Iris pigment epithelial cell (primary cell): Measurements from ENCODE around the gene TBC1D10A.
"Not testable (repeated sequence)": the region's sequence is repeated elsewhere in the genome, so short reads cannot be mapped to it uniquely, and the experiment has no call there.

Experiments used
- DNase-seq: peaks from one replicate; pipeline ENCODE4 v3.0.0-alpha.2; 2011; ENCODE audit warnings: low read depth

TBC1D10A gene

DNA sequence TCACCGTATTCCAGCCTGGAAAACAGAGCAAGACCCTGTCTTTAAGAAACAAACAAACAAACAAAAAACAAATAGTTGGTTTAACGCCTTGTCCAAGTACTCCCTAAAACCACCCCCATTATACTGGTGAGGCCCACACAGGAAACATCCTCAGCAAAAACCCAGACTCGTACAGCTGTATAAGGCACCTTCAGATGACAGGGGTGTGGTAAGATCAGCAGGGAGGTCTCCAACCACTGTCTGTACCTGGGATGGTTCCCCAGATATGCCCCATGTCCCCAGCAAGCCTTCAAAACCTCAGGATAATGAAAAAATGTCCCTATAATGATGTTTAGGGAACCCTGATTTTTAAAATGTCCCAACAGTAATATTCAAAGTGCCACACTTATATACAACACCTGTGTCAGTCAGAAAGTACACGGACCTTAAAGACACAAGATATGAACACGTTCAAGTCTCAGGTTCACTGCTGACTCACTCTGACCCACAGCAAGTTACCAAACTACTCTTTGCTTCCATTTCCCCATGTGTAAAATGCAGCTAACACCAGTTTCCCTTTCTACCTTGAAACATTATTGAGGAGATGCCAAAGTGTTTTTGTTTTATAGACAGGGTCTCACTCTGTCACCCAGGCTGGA lies 20.6 kb upstream of the TBC1D10A start:
- DNase-seq: peak; percentile 30

DNA sequence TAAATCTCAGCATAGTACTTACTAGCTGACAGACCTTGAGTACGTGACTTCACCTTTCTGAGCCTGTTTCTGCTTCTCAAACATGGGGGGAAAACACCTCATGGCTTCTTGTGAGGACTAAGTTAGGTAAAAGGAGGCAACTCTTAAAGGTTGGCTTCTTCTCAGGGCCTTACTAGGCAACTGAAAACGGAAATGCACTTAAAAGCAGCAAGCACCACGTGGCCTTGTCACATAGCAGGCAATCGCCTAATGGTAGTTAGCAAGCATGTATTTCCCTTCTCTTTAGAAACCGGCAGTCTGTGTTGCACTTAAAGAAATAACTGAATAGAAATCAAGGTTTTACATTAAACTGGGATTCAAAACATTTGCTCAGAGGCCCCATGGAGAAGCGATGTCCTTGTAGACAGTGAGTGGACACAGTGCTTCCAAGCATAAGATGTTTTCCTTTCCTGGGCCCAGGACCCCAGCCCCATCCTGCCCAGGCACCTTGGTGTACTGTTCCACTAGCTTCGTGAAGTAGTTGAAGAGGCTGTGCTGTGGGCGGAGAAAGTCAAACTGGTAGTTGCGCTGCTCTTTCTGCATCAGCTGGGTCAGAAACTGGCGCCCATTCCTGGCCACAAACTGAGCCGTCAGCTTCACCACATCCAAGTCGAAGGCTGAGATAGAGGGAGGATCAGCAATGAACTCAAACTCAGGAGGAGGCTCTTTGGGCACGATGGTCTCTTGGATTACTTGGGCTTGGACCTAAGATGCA lies 17.9 kb upstream of the TBC1D10A start:
- DNase-seq: no peak

DNA sequence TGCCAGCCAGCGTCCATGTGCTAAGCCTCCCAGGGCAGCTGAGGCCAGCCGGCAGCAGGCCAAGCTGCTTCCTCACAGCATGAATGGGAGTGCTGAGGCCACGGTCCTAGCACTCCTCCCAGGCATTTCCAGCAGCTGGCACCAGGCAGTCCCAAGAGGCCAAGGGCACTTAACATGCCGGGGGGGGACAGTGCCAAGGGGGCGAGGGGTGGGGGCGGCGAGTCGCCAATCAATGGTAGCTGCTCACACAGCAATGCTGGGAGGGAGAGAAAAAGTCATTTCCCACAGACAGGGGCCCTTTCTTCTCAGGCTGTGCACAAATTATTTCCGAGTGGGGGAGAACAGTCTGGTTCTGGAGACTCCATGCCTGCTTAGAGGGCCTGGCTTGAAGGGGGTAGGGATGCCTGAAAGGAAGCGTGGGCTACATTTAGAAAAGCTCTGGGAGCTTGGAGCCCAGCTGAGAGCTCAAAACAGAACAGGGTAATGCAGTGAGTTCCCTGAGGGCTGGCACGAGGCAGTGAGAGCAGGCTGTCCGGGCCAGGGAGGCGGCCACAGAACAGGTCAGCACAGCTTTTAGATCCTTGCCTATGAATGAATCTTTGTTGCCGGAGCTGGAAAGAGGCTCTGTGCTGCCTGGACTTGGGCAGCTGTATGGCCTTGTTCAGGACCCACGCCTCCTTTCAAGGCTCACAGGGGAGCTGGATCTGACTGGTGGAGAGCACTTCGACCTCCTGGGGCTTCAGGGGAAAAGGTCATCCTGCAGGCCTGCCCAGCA lies 14.4 kb upstream of the TBC1D10A start:
- no peak for DNase-seq

DNA sequence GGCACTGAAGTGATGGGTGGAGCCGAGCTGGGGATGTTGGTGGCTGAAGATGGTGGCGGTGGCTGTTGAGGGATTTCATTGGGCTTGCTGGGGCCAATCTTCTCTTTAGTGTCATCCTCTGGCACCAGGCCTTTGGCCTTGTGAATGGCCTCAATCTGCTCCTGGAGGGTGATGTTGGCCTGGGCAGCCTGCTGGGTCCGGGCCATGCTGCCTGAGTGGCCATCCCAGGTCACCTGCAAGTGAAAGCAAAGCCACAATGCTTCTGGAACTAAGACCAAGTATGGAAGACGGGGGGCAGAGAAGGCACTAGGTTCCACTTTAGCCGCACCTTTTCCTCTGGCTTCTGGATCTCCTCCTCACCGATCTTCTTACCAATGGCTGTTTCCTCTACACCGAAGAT lies 12.1 kb upstream of the TBC1D10A start:
- no peak for DNase-seq

DNA sequence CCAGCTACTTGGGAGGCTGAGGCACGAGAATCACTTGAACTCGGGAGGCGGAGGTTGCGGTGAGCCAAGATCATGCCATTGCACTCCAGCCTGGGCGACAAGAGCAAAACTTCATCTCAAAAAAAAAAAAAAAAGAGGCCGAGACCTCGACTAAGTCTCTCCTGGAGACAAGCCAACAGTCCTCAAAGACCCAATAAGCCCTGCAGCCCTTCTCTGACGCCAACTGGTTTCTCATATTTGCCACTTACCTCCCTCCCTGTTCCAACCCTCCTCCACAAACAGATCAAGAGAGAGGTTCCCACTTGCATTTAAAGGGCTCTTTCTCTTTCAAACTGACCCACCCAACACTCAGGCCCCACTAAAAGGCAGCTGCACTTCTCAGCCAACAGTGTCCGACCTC lies 11.6 kb upstream of the TBC1D10A start:
- DNase-seq: not testable (repeated sequence)

DNA sequence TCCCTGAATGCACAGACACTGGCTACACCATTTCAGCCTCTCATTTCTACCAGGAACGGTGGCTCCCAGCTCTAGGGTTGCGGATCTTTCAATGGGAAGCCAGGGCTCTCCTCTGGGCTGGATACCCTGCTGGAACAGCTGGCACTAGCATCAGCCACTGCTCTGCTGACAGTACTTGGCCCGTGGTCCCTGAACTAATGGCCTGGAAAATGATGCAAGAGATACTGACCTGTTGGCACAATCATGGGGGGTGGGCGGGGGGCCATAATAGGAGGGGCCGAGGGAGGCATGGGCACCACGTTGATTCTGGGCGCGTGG lies 10.7 kb upstream of the TBC1D10A start:
- DNase-seq: no peak

DNA sequence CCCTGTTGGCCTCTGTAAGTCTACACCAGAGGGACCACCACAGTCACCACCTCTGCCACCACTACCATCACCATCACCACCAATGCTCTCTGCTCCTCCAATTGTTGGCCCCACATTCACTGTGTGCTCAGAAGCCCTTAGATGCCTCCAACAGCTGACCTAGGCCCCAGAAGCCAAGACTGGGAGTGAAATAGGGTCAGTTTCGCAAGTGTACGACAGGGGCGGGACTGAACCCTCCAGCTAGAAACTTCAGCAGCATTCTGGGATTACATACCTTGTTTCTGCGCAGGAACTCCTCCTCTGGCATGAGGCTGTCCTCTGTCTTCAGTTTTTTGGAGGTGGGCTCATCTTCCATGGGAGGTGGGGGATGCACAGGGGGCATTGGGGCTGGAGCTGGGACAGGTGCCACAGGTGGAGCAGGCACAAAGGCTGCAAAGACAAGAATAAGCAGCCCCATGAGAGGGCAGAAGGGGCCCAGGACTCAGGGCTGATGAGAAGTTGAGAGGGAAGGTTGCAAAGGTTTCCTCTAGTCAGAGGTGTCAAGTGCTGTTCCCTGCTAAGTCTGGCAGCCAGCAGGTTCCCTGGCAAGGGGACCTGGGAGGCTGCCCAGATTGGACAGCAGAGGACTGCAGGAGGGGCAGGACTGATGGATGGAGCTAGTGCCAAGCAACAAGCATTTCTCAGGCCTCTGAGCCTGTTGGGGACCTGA lies 10.2 kb upstream of the TBC1D10A start:
- no peak for DNase-seq

DNA sequence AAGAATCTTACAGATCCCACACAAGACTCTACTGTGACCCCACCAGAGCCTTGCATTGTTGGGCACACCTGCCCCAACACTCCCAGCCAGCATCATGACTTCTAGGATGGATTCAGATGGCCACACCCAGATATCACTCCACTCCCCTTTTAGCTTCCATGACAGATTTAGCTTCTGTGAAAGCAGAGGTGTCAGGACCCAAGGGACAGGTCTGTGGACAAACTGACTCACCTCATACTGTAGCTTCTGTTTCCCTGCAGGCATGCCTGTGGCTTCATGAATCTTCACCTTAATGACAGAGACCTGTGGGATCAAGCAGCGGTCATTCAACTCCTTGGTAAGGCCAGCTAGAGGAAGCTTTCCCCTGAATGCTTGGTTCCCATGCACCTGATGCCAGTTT lies 8.5 kb upstream of the TBC1D10A start:
- DNase-seq: no peak

DNA sequence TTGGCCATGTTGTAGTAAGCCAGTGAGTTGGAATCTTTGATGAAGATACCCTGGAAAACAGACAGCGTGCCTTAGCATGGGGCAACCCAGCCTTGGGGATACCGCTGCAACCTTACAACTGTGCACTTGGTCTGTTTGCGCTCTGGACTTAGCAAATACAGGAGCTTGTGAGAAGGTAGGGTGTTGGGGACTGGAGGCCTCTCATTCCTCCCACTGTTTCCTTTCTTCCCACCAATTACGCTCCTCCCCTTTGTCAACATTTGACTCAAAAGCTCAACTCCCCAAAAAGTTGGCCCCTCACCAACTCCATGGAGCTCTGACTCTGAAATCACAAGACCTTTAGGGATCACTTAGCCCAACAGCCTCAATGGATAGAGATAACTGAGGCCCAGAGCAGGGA lies 7.9 kb upstream of the TBC1D10A start:
- DNase-seq: no peak

DNA sequence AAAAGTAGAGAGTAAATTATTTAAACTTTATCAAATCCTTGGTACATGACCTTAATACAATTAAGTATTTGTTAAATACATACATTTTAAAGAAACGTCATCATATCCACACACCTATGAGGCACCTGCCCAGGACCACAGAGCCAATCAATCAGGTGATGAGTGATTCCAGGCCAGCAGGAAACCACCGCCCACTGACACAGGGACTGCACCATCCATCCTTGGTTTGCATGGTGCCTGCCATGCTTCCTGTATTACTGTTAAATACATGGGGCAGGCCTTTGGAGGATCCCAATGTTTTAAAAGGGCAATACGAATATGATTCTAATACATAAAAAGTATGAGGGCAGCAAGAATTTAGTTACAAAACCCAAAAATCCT lies 7.0 kb upstream of the TBC1D10A start:
- no peak for DNase-seq

DNA sequence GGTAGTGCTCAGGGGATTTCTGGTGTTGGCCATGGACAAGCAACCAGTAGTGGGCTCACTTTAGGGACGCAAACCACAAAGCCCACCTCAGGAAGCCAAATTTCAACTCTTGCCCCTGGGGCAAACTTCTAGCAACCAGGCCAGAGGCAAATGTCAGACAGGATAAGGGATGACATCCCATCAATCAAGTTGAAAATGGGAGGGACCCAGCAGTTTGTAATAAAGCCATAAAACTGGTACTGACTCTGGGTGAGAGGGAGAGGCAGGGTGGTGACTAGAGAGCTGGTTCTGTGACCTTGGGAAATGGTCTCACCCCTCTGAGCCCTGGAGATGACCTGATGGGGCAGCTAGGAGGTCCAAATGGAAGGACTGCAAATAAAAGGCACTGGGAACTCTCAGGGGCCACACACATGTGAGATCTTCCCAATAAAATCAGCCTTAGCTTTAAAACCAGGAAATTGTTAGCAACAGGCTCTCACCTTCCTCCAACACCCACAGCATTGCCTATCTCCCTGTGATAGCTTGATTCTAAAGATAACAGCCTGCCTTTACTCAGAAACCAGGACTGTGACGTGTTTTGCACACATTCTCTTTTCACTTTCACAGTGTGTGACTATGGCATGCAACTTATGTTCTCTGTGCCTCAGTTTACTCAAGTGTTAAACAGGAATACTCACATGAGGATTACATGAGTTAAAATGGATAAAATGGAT lies 6.4 kb upstream of the TBC1D10A start:
- DNase-seq: no peak

DNA sequence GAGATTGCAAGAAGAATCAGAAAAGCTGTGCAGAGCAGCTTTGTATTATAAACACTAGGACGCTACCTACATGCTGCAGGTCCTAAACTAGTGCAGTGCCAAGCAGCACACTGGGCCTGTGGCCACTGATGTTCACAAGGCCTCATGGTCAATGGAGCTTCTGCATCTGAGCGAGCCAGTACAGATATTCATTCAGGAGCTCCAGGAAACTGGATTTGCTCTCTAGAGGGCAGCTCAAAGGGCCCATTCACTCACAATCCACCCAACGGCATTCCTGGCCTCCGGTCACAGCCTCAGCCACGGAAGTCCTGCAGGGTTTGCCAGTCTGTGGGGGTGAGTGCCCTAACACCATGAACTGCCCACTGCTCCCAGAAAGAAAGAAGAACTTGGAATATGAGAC lies 5.8 kb upstream of the TBC1D10A start:
- DNase-seq: no peak

DNA sequence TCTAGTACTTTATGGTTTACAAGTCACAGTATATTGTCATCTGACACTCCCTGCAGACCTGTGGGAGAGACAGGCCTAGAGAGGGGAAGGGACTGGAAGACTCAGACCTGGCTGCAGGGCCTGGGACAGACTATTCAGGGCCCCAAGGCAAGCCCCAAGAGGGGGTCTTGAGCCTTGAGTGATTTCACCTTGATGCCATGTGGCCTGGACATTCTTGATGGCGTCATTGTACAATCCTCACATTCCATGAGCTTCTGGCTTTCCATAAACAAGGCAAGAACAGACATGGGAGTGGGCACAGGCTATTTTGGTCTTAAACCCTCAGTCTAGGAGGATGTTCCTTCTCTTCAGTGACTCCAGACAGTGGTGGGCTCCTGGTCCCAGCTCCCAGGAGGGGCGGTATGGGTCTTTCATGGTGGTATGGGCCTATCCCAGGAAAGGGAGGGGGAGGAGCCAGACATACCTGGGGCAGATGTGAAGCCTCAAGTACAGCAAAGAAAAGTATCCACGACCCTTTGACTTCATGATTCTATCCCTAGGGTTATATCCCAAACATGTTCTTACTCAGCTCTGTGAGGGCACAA lies 1.8 kb upstream of the TBC1D10A start:
- DNase-seq: no peak

DNA sequence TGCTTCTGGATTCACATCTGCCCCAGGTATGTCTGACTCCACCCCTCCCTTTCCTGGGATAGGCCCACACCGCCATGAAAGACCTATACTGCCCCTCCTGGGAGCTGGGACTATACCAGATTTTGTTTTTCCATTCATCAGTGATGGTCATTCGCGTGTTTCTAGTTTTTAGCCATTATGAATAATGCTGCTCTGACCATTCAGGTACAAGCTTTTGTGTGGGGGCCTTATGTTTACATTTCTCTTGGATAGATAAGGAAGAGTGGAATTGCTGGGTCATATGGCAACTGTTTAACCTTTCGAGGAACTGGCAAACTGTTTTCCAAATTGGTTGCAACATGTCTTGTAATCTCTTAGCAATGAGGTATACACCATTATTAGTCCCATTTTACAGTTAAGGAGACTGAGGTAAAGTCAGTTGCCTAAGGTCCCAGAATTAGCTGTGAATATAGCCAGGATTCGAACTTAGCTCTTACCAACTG lies 1.2 kb upstream of the TBC1D10A start:
- DNase-seq: no peak

DNA sequence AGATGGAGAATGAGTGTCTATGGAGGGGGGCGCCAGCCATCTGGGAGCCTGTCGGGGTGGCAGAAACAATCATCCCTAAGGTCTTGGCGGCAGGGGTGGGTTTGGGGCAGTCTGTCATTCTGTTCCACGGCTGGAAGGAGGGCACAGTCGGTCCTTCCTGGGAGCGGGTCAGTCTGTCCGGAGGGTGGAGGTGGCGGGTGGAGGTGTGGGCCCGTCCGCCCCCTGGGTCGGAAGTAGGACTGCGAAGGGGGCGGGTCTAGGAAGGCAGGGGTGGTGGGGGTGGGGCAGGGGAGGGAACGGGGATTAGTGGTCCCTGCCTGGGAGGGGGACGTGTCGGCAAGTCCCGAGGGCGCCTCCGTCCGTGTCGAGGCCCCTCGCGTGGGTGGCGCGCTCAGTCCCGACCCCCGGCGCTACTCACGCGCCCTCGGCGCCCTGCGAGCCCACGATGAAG lies 461 bp downstream of the TBC1D10A start:
- no peak for DNase-seq

DNA sequence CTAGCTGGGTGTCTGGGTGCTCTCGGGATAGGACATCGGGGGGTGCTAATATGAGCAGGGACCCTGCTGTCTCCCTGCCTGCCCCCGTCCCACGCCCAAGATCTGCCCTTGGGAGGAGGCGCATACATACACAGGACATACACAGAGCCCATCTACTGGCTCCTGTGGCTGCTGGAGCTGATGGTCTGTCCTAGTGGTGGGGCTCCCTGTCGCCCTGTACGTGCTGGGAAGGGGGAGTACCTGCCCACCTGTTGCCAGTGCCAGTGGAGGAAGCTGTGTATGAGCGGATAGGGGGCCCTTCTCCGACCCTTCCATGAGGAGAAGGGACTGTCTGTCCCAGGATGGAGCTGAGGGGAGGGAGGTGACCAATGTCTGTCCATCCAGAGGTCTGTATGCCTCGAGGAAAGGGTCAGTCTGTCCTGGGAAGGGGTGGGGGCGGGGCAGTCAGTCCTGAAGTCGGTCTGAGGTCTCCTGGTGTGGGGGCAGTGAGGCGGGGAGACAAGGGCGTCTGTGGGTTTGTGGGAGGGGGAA lies 952 bp downstream of the TBC1D10A start:
- DNase-seq: no peak

DNA sequence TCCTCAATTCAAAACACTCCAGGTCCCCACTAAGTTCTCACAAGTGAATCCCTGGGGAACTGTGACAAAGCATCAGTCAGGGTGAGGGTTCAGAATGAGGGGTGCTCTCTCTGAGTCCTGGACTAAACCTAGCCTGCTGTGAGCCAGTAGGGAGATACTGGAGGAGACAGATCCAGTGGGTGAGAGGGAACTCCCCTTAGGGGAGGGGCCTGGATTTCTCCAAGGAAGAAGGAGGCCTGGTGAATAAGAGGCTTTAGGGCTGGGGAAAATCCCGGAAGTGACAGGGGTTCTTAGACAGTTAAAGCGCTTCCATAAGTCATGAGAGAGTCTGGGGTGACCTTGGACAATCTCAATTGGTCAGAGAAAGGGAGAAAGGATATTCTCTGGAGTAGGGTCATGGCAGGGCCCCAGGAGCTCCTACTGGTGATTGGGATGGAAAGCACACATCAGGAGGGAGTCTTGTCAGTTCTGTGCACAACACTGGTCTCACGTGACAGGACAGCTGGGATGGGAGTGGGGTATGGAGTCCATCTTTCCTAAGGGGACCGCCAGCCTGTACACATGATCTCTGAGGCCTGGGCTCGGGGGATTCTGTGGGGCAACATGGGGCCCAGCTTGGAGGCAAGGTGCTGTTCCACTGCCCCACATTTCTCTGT lies 1.5 kb downstream of the TBC1D10A start:
- DNase-seq: peak; percentile 92

DNA sequence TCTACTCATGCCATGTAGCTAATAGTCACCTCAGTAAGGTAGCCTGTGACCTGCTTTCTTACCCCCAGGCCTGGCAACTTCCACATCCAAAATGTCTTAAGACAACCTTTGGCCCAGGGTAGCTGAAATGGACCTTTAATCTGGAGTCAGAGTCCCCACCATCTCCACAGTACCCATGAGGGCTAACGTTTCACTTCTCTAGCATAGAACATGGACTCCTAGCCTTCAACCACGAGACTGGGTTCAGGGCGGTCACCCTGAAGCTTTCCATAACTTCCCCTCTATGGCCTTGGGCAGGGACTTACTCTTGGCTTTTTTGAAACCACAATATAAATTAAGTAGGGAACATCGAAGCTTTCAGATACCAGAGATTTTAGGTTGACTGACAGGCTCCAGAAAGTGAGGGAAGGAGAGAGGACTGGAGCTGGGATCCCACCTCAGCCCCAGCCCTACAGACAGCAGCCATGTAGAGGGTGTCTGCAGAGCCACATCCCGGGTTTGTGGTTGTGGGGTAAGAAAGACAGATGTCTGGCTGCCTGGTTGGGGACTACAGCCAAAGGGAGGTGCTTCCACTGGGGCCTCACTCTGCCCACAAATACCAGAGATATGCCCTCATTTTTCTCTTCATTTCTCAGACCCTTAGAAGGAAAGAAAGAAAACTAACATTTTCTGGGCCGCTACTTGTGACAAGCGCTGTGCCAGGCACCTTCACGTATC lies 2.6 kb downstream of the TBC1D10A start:
- DNase-seq: peak; percentile 61

DNA sequence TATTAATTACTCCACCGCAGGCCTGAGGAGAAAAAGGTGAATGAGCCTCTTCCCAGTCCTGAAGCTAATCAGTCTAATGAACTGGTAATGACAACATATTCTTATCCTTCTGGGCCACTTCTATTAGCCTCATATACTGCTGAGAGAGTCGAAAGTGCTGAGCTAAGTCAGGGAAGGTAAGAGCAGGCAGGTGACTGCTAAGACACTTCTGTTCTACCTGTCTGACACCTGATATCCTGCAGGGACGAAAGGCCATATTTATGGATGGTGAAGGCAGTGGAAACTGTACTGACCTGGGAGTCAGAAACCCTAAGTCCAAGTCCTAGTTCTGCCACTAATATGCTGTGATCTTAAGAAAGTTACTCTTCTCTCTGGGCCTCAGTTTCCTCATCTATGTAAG lies 3.5 kb downstream of the TBC1D10A start:
- no peak for DNase-seq

DNA sequence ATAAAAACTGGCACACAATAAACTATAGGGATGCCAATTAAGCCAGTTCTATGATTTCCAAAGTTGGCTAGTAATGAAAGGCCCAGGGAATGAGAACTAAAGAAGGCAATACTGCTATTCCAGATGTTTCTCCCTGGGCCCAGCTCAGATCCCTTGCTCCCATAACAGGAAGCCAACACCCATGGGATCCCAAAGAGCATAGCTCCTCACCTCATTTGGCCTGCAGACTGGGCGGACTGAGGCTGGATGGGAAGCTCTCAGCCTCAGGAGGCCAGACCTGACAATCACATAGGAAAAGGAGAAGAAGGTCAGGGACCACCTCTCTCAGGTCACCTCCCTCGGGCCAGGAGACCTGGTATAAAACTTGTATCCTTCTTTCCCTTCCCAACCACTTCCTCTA lies 5.3 kb downstream of the TBC1D10A start:
- DNase-seq: no peak
